Cardiac fibroblast (primary cell): Measurements from ENCODE around the gene ATP11C.

Source experiments
- DNase-seq, 2 donors: peaks; one replicate each; pipeline versions ENCODE4 v3.0.0 to v3.0.0-alpha.2; 2010; ENCODE audit warnings: low read depth in 2 of 2
- H3K4me3 ChIP-seq, 2 donors: replicated peaks in 1 of 2; 1 replicate in 1 of 2; 2 replicates in 1 of 2; pipeline ENCODE4 v1.5.1; 2011; ENCODE audit warnings: low read depth in 2 of 2, low read length in 2 of 2, mild to moderate bottlenecking in 2 of 2, moderate library complexity in 1 of 2
- TF ChIP-seq, protein P1 (sequence below): IDR thresholded peaks from one replicate; pipeline ENCODE4 v1.5.1; 2011; ENCODE audit warnings: low read depth, mild to moderate bottlenecking, low read length, inconsistent platforms

The ATP11C gene

DNA sequence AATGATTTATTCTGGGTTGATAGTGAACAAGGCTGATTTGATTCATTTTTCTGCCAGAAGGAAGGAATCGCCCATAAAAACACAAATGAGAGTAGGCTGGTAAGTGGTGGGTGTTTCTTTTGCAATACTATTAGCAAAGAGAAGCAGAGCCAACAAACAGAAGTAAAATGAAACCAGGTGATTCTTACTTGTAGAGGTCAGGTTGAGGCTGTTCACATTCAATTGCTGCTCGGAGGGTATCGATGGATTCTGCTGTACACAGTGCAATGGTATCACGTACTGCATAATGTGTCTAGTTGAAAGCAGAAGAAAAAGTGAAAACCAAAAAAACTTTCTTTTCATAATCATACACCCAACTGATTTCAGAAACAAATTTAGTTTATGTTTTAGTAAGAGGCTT is 130.8 kb downstream of the ATP11C start:
- no peak overlapping the region for H3K4me3 ChIP-seq
- TF ChIP-seq, protein P1, sequence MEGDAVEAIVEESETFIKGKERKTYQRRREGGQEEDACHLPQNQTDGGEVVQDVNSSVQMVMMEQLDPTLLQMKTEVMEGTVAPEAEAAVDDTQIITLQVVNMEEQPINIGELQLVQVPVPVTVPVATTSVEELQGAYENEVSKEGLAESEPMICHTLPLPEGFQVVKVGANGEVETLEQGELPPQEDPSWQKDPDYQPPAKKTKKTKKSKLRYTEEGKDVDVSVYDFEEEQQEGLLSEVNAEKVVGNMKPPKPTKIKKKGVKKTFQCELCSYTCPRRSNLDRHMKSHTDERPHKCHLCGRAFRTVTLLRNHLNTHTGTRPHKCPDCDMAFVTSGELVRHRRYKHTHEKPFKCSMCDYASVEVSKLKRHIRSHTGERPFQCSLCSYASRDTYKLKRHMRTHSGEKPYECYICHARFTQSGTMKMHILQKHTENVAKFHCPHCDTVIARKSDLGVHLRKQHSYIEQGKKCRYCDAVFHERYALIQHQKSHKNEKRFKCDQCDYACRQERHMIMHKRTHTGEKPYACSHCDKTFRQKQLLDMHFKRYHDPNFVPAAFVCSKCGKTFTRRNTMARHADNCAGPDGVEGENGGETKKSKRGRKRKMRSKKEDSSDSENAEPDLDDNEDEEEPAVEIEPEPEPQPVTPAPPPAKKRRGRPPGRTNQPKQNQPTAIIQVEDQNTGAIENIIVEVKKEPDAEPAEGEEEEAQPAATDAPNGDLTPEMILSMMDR, result no peak
- DNase-seq, result no peak

- no peak for DNase-seq
- H3K4me3 ChIP-seq, result no peak overlapping the region
- TF ChIP-seq, protein P1, result no peak
These were observed 131.4 kb downstream of the ATP11C start for GRCh38 chrX:139801397-139801813.

DNA sequence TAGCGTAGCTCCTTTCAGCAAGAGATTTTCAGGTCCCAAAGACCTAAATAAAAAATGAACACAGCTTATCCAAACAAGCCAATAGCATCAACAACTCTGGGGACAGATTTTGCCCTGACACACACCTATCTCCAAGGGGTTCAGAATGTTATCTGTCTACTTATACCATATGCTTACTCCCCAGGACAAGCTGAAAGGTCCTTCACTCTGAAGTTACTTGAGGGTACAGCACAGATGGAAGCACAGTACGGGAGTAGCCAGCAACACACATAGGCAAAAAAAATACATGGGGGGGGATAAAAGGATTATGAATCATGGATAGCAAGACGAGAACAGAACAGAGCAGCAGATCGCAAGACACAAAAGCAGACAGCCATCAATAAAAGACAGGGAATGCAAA is 134.2 kb downstream of the ATP11C start:
- no peak overlapping the region for H3K4me3 ChIP-seq
- TF ChIP-seq, protein P1, result no peak
- DNase-seq, result no peak

GRCh38 chrX:139795196-139795595 is 137.7 kb downstream of the ATP11C start:
- no peak for DNase-seq
- H3K4me3 ChIP-seq, result no peak overlapping the region

GRCh38 chrX:139787601-139788000 is 145.3 kb downstream of the ATP11C start:
- TF ChIP-seq, protein P1, result no peak
- no peak overlapping the region for H3K4me3 ChIP-seq
- no peak for DNase-seq

More at GRCh38 chrX:139795196-139795595, 137.7 kb downstream of the ATP11C start:
- TF ChIP-seq, protein P1, result no peak

DNA sequence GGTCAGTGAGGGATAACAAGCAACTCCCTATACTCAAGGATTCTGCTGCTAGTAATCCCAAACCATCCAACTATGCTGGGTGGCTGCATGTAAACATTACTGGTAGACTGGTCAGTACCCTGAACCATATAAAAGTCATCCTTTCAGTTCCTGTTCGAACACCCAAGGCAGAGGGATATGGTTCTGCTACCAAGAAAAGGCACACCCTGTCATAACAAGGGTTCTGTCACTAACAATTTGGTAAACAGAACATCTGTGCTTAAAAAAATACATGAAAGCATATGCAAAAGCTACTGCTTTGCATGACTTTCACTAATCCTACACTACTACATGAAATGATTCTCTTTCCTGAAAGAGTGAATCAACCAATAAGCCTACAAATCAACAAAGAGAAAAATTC is 148.0 kb downstream of the ATP11C start:
- no peak for DNase-seq
- no peak overlapping the region for H3K4me3 ChIP-seq
- TF ChIP-seq, protein P1, result no peak

GRCh38 chrX:139783959-139784358 is 148.9 kb downstream of the ATP11C start:
- no peak for DNase-seq
- H3K4me3 ChIP-seq, result no peak overlapping the region
- TF ChIP-seq, protein P1, result no peak
